ENCODE results near the gene COPS7B.
"Not testable (repeated sequence)": the region's sequence is repeated elsewhere in the genome, so short reads cannot be mapped to it uniquely, and the experiment has no call there.

Gene COPS7B

DNA sequence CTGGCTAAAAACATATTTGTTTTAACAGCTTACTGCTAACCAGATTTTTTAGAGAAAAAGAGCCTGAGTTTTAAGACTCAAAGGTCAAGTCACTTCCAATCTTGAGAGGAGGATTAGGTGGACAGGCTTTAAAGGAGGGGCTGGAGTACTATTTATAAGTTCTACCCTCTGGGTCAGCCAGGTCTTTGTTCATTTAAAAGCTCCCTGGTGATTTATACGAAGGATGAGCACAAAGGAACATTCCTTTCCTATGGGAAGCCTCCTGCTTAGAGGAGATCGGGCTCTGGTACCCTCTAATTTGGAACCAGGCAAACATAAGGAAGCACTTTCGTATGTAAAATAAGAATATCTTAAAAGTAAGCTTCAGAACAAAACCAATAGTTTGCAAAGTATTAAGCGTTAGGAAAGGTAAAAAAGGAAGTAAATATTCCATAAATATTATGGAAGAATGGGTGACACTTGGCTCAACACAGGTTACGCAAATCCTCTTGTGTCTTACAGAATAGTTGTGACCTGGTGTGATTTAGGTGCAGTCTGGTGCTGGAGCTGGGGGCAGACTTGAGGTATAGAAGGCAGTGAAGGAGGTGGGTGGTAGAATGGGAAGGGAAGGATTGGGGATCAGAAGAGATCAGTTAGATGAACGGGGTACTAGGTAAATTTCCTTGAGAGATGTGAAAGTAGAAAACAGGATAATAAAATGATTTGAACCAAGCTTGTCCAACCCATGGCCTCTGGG, 40.8 kb upstream of the COPS7B start:
- no peak for TF ChIP-seq EZH2phosphoT487 (IDR thresholded peaks at IDR 0.05; ENCODE audit: borderline replicate concordance, low read length)
- TF ChIP-seq, protein P1, sequence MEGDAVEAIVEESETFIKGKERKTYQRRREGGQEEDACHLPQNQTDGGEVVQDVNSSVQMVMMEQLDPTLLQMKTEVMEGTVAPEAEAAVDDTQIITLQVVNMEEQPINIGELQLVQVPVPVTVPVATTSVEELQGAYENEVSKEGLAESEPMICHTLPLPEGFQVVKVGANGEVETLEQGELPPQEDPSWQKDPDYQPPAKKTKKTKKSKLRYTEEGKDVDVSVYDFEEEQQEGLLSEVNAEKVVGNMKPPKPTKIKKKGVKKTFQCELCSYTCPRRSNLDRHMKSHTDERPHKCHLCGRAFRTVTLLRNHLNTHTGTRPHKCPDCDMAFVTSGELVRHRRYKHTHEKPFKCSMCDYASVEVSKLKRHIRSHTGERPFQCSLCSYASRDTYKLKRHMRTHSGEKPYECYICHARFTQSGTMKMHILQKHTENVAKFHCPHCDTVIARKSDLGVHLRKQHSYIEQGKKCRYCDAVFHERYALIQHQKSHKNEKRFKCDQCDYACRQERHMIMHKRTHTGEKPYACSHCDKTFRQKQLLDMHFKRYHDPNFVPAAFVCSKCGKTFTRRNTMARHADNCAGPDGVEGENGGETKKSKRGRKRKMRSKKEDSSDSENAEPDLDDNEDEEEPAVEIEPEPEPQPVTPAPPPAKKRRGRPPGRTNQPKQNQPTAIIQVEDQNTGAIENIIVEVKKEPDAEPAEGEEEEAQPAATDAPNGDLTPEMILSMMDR (IDR thresholded peaks at IDR 0.05; ENCODE audit: low read depth, low read length, poor library complexity, severe bottlenecking), result no peak
- H3K79me2 ChIP-seq (ENCODE audit: control insufficient read depth, low read length), result no peaks in the 10 kb centered on the region
- no peaks in the 10 kb centered on the region for H3K27me3 ChIP-seq (ENCODE audit: control insufficient read depth, low read length)
- 0 out of 2 replicates have a peak, but pooled peaks cover 3% of the 10 kb centered on the region for H3K4me1 ChIP-seq (ENCODE audit: control insufficient read depth, low read length)
- H3K4me2 ChIP-seq (ENCODE audit: low read length), result no peak overlapping the region
- no peak overlapping the region for H3K4me3 ChIP-seq (ENCODE audit: low read length)
- H3F3A ChIP-seq (ENCODE audit: control insufficient read depth, insufficient read depth), result no peaks in the 10 kb centered on the region
- H3K27ac ChIP-seq (ENCODE audit: low read depth, low read length), result no peak overlapping the region
- H3K9me3 ChIP-seq (ENCODE audit: control insufficient read depth, insufficient read depth, low read length), result no peaks in the 10 kb centered on the region
- no peaks in the 10 kb centered on the region for H4K20me1 ChIP-seq (ENCODE audit: control insufficient read depth, insufficient read depth, low read depth, low read length)
- H3K36me3 ChIP-seq (ENCODE audit: control insufficient read depth, low read length), result no peaks in the 10 kb centered on the region
- no peaks in the 10 kb centered on the region for H3K9me2 ChIP-seq (replicated peaks; ENCODE audit: control insufficient read depth, low read length)

DNA sequence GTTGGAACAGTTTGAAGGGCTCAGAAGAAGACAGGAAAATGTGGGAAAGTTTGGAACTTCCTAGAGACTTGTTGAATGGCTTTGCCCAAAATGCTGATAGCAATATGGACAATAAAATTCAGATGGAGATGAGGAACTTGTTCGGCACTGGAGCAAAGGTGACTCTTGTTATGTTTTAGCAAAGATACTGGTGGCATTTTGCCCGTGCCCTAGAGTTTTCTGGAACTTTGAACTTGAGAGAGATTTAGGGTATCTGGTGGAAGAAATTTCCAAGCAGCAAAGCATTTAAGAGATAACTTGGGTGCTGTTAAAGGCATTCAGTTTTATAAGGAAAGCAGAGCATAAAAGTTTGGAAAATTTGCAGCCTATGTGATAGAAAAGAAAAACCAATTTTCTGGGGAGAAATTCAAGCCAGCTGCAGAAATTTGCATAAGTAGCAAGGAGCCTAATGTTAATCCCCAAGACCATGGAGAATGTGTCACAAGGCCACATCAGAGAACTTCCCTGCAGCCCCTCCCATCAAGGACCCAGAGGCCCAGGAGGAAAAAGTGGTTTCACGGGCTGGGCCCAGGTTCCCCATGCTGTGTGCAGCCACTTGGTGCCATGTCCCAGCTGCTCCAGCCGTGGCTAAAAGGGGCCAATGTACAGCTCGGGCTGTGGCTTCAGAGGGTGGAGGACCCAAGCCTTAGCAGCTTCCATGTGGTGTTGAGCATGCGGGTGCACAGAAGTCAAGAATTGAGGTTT, 37.9 kb upstream of the COPS7B start:
- H3K9me3 ChIP-seq (ENCODE audit: control insufficient read depth, insufficient read depth, low read length); H3K27me3 ChIP-seq (ENCODE audit: control insufficient read depth, low read length); H3K4me1 ChIP-seq (ENCODE audit: control insufficient read depth, low read length); H3K27ac ChIP-seq (ENCODE audit: low read depth, low read length); H3K9me2 ChIP-seq (replicated peaks; ENCODE audit: control insufficient read depth, low read length); H3K4me3 ChIP-seq (ENCODE audit: low read length); H3K36me3 ChIP-seq (ENCODE audit: control insufficient read depth, low read length); H3K79me2 ChIP-seq (ENCODE audit: control insufficient read depth, low read length); H4K20me1 ChIP-seq (ENCODE audit: control insufficient read depth, insufficient read depth, low read depth, low read length); H3F3A ChIP-seq (ENCODE audit: control insufficient read depth, insufficient read depth); H3K4me2 ChIP-seq (ENCODE audit: low read length): not testable (repeated sequence)

DNA sequence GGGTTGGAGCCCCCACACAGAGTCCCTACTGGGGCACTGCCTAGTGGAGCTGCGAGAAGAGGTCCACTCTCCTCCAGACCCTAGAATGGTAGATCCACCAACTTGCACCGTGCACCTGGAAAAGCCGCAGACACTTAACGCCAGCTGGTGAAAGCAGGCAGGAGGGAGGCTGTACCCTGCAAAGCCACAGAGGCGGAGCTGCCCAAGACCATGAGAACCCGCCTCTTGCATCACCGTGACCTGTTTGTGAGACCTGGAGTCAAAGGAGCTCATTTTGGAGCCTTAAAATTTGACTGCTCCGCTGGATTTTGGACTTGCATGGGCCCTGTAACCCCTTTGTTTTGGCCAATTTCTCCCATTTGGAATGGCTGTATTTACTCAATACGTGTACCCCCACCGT, 37.2 kb upstream of the COPS7B start:
- H3K9me2 ChIP-seq (replicated peaks; ENCODE audit: control insufficient read depth, low read length); H3K79me2 ChIP-seq (ENCODE audit: control insufficient read depth, low read length); H3K4me2 ChIP-seq (ENCODE audit: low read length); H3K27ac ChIP-seq (ENCODE audit: low read depth, low read length); H3K4me1 ChIP-seq (ENCODE audit: control insufficient read depth, low read length); H4K20me1 ChIP-seq (ENCODE audit: control insufficient read depth, insufficient read depth, low read depth, low read length); H3K27me3 ChIP-seq (ENCODE audit: control insufficient read depth, low read length); H3K9me3 ChIP-seq (ENCODE audit: control insufficient read depth, insufficient read depth, low read length); H3K36me3 ChIP-seq (ENCODE audit: control insufficient read depth, low read length); H3F3A ChIP-seq (ENCODE audit: control insufficient read depth, insufficient read depth); H3K4me3 ChIP-seq (ENCODE audit: low read length): not testable (repeated sequence)

DNA sequence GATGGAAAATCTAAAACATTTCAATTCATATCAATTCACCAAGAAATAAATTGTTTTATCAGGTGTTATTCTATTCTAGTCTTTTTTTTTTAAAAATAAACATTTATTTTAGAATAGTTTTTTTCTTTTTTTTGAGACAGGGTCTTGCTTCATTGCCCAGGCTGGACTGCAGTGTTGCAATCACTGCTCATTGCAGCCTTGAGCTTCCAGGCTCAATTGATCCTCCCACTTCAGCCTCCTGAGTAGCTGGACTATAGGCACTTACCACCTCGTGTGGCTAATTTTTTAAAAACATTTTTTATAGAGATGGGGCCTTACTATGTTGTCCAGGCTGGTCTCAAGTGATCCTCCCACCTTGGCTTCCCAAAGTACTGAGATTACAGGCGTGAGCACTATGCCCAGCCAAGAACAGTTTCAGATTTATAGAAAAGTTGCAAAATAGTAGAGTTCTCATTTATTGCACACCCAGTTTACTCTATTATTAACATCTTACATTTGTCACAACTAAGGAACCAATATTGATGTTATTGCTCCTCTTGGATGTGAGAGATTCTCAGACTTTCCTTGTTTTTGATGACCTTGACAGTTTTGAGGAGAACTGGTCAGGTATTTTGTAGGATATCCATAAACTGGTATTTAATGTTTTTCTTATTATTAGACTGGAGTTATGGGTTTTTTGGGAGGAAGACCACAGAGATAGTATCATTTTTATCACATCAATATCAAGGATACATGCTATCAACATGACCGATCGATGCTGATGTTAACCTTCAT, 35.0 kb upstream of the COPS7B start:
- Histone ChIP-seq H3K9me2 (replicated peaks; ENCODE audit: control insufficient read depth, low read length) (no peaks in the 10 kb centered on the region), H3K4me2 (ENCODE audit: low read length) (no peak overlapping the region), H3K27me3 (ENCODE audit: control insufficient read depth, low read length) (no peaks in the 10 kb centered on the region), H3K27ac (ENCODE audit: low read depth, low read length) (no peak overlapping the region), H3K9me3 (ENCODE audit: control insufficient read depth, insufficient read depth, low read length) (no peaks in the 10 kb centered on the region), H3K79me2 (ENCODE audit: control insufficient read depth, low read length) (no peaks in the 10 kb centered on the region), H3K36me3 (ENCODE audit: control insufficient read depth, low read length) (no peaks in the 10 kb centered on the region), H3F3A (ENCODE audit: control insufficient read depth, insufficient read depth) (no peaks in the 10 kb centered on the region), H3K4me1 (ENCODE audit: control insufficient read depth, low read length) (0 out of 2 replicates have a peak, but pooled peaks cover 3% of the 10 kb centered on the region), H3K4me3 (ENCODE audit: low read length) (no peak overlapping the region), H4K20me1 (ENCODE audit: control insufficient read depth, insufficient read depth, low read depth, low read length) (no peaks in the 10 kb centered on the region)
- no peak for TF ChIP-seq EZH2phosphoT487 (IDR thresholded peaks at IDR 0.05; ENCODE audit: borderline replicate concordance, low read length)
- TF ChIP-seq, protein P1 (IDR thresholded peaks at IDR 0.05; ENCODE audit: low read depth, low read length, poor library complexity, severe bottlenecking), result no peak
